ENCODE measurements around the gene GPC6.

The GPC6 gene

GRCh38 chr13:93338030-93338429, 111.4 kb downstream of the GPC6 start:
- TF ChIP-seq EZH2phosphoT487 (IDR thresholded peaks at IDR 0.05; ENCODE audit: low read depth) (no peak), CTCF (IDR thresholded peaks at IDR 0.05; ENCODE audit: low read depth, low read length) (no peak)
- Histone ChIP-seq H3K9ac (ENCODE audit: low read length) (no peak overlapping the region), H3K4me2 (ENCODE audit: low read length) (no peak overlapping the region), H2AFZ (ENCODE audit: low read depth, low read length) (no peak overlapping the region), H3K27me3 (ENCODE audit: low read depth, low read length) (no peaks in the 10 kb centered on the region), H3K27ac (ENCODE audit: low read length) (no peak overlapping the region), H3K36me3 (replicated peaks; ENCODE audit: low read depth, low read length) (no peaks in the 10 kb centered on the region), H3K4me3 (ENCODE audit: low read length) (no peak overlapping the region), H3K9me3 (ENCODE audit: insufficient read depth, low read length) (no peaks in the 10 kb centered on the region), H4K20me1 (ENCODE audit: insufficient read depth, low read length) (no peaks in the 10 kb centered on the region), H3K4me1 (ENCODE audit: low read length) (no peaks in the 10 kb centered on the region), H3K79me2 (ENCODE audit: low read length) (no peaks in the 10 kb centered on the region)

- no peak overlapping the region for H3K4me3 ChIP-seq (ENCODE audit: low read length)
- no peaks in the 10 kb centered on the region for H3K9me3 ChIP-seq (ENCODE audit: insufficient read depth, low read length)
- no peaks in the 10 kb centered on the region for H4K20me1 ChIP-seq (ENCODE audit: insufficient read depth, low read length)
- H3K79me2 ChIP-seq (ENCODE audit: low read length) = no peaks in the 10 kb centered on the region
- TF ChIP-seq CTCF (IDR thresholded peaks at IDR 0.05; ENCODE audit: low read depth, low read length) = no peak
- TF ChIP-seq EZH2phosphoT487 (IDR thresholded peaks at IDR 0.05; ENCODE audit: low read depth) = no peak
- H3K9ac ChIP-seq (ENCODE audit: low read length) = no peak overlapping the region
- H3K27me3 ChIP-seq (ENCODE audit: low read depth, low read length) = no peaks in the 10 kb centered on the region
- no peak overlapping the region for H3K27ac ChIP-seq (ENCODE audit: low read length)
- no peak overlapping the region for H2AFZ ChIP-seq (ENCODE audit: low read depth, low read length)
- H3K4me1 ChIP-seq (ENCODE audit: low read length) = no peaks in the 10 kb centered on the region
- no peak overlapping the region for H3K4me2 ChIP-seq (ENCODE audit: low read length)
- no peaks in the 10 kb centered on the region for H3K36me3 ChIP-seq (replicated peaks; ENCODE audit: low read depth, low read length)
Measured at GRCh38 chr13:93338906-93339305, 112.3 kb downstream of the GPC6 start.

- H3K9me3 ChIP-seq (ENCODE audit: insufficient read depth, low read length) = no peaks in the 10 kb centered on the region
- H3K27me3 ChIP-seq (ENCODE audit: low read depth, low read length) = no peaks in the 10 kb centered on the region
- TF ChIP-seq CTCF (IDR thresholded peaks at IDR 0.05; ENCODE audit: low read depth, low read length) (no peak), EZH2phosphoT487 (IDR thresholded peaks at IDR 0.05; ENCODE audit: low read depth) (no peak)
- H4K20me1 ChIP-seq (ENCODE audit: insufficient read depth, low read length) = no peaks in the 10 kb centered on the region
- no peak overlapping the region for H3K4me3 ChIP-seq (ENCODE audit: low read length)
- H3K4me1 ChIP-seq (ENCODE audit: low read length) = no peaks in the 10 kb centered on the region
- H3K9ac ChIP-seq (ENCODE audit: low read length) = no peak overlapping the region
- H3K36me3 ChIP-seq (replicated peaks; ENCODE audit: low read depth, low read length) = no peaks in the 10 kb centered on the region
- H3K27ac ChIP-seq (ENCODE audit: low read length) = no peak overlapping the region
- H3K79me2 ChIP-seq (ENCODE audit: low read length) = no peaks in the 10 kb centered on the region
- no peak overlapping the region for H3K4me2 ChIP-seq (ENCODE audit: low read length)
- H2AFZ ChIP-seq (ENCODE audit: low read depth, low read length) = no peak overlapping the region
Measured at GRCh38 chr13:93339550-93339949, 112.9 kb downstream of the GPC6 start.

- H4K20me1 ChIP-seq (ENCODE audit: insufficient read depth, low read length) = no peaks in the 10 kb centered on the region
- no peak overlapping the region for H3K4me3 ChIP-seq (ENCODE audit: low read length)
- no peak overlapping the region for H3K4me2 ChIP-seq (ENCODE audit: low read length)
- no peak overlapping the region for H3K27ac ChIP-seq (ENCODE audit: low read length)
- no peaks in the 10 kb centered on the region for H3K9me3 ChIP-seq (ENCODE audit: insufficient read depth, low read length)
- no peaks in the 10 kb centered on the region for H3K27me3 ChIP-seq (ENCODE audit: low read depth, low read length)
- no peaks in the 10 kb centered on the region for H3K4me1 ChIP-seq (ENCODE audit: low read length)
- H3K79me2 ChIP-seq (ENCODE audit: low read length) = no peaks in the 10 kb centered on the region
- no peak overlapping the region for H3K9ac ChIP-seq (ENCODE audit: low read length)
- TF ChIP-seq CTCF (IDR thresholded peaks at IDR 0.05; ENCODE audit: low read depth, low read length) (no peak), EZH2phosphoT487 (IDR thresholded peaks at IDR 0.05; ENCODE audit: low read depth) (no peak)
- no peak overlapping the region for H2AFZ ChIP-seq (ENCODE audit: low read depth, low read length)
- no peaks in the 10 kb centered on the region for H3K36me3 ChIP-seq (replicated peaks; ENCODE audit: low read depth, low read length)
Measured at GRCh38 chr13:93341517-93341916, 114.9 kb downstream of the GPC6 start.
